ENCODE results near the gene EXOC3L4.

Gene EXOC3L4

DNA sequence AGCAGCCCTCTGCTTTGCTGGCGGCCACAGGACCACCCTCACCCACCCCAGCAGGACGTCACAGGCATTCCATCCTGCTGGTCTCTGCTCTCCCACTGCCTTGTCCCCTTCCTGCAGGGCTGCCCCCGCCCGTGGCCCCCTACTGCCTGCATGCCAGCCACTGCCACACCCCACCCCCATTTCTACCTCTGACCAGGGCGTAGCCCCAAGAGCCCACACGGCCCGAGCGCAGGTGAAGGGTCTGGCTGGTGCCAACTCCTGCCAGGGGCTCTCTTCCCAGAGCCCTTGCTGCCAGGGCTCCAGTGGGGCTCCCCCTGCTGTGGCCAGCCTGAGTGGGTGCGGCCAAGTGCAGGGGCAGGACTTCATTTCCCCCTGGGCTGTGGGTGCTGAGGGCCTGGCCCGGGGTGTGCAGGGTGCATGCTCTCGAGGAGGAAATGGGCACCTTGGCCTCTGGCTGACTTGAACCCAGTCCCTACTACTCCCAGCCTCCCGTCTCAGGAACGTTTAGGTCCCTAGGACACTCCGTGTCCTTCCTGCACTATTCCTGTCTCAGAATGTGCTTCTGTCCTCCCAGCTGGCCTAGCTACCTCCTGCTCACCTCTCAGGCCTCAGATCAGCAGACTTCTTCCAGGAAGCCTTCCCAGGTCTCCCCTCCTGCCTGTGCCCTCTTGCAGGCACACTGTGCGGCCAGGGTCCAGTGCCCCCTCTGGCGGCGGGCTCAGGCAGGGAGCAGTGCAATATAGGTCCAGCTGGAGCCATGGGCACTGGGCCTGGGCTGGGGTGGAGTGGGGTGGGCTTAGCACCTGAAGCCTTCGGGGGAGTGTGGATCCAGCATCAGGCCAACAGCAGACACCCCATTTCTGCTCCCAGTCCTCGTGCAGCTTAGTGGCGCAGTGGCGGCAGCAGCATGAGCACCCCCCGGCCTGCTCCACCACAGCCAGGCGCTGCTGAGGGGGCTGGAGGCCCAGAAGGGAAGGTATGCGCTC is 9.1 kb upstream of the EXOC3L4 start:
- TF ChIP-seq TAF1 (IDR thresholded peaks at IDR 0.05; ENCODE audit: borderline replicate concordance, insufficient read depth, low read length) (no peak), SIN3A (IDR thresholded peaks at IDR 0.05; ENCODE audit: borderline replicate concordance, insufficient read depth, low read length) (no peak), POLR2AphosphoS5 (IDR thresholded peaks at IDR 0.05; ENCODE audit: low read depth, low read length) (no peak), FOXP2 (optimal IDR thresholded peaks at IDR 0.05; ENCODE audit: borderline replicate concordance, extremely low read depth, extremely low read length, insufficient read depth) (no peak)
- TF ChIP-seq, protein P1, sequence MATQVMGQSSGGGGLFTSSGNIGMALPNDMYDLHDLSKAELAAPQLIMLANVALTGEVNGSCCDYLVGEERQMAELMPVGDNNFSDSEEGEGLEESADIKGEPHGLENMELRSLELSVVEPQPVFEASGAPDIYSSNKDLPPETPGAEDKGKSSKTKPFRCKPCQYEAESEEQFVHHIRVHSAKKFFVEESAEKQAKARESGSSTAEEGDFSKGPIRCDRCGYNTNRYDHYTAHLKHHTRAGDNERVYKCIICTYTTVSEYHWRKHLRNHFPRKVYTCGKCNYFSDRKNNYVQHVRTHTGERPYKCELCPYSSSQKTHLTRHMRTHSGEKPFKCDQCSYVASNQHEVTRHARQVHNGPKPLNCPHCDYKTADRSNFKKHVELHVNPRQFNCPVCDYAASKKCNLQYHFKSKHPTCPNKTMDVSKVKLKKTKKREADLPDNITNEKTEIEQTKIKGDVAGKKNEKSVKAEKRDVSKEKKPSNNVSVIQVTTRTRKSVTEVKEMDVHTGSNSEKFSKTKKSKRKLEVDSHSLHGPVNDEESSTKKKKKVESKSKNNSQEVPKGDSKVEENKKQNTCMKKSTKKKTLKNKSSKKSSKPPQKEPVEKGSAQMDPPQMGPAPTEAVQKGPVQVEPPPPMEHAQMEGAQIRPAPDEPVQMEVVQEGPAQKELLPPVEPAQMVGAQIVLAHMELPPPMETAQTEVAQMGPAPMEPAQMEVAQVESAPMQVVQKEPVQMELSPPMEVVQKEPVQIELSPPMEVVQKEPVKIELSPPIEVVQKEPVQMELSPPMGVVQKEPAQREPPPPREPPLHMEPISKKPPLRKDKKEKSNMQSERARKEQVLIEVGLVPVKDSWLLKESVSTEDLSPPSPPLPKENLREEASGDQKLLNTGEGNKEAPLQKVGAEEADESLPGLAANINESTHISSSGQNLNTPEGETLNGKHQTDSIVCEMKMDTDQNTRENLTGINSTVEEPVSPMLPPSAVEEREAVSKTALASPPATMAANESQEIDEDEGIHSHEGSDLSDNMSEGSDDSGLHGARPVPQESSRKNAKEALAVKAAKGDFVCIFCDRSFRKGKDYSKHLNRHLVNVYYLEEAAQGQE (IDR thresholded peaks at IDR 0.05; ENCODE audit: insufficient read depth in 1 of 2, low read depth in 2 of 2, low read length in 2 of 2), result no peak

DNA sequence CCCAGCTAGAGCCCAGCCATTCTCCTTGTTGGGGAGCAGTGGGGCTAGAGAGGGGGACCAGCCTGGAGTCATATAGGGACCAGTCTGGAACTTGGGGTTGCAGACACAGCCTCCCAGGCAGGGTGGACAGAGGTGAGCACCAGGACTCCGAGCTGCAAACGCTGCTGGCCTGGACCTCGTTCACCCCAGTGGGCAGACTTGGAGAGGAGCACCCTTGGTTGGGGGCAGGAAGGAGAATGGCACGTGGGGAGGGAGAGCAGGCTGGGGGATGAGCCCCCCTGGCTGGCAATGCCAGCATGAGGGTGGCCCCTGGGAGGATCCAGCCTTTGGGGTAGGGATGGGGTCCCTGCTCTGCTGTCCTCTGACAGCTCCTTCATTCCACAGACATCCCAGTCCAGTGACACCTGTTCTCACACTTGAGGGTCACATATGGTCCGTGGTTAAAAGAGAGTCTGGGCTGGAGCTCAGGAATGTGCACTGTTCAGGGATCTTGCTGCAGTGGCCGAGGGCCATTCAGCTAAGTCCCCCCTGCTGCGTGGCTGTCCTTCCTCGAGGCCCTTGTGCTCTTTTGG is 7.7 kb upstream of the EXOC3L4 start:
- TF ChIP-seq FOXP2 (optimal IDR thresholded peaks at IDR 0.05; ENCODE audit: borderline replicate concordance, extremely low read depth, extremely low read length, insufficient read depth) (no peak), POLR2AphosphoS5 (IDR thresholded peaks at IDR 0.05; ENCODE audit: low read depth, low read length) (no peak), SIN3A (IDR thresholded peaks at IDR 0.05; ENCODE audit: borderline replicate concordance, insufficient read depth, low read length) (no peak), TAF1 (IDR thresholded peaks at IDR 0.05; ENCODE audit: borderline replicate concordance, insufficient read depth, low read length) (no peak)
- TF ChIP-seq, protein P1 (IDR thresholded peaks at IDR 0.05; ENCODE audit: insufficient read depth in 1 of 2, low read depth in 2 of 2, low read length in 2 of 2), result no peak

DNA sequence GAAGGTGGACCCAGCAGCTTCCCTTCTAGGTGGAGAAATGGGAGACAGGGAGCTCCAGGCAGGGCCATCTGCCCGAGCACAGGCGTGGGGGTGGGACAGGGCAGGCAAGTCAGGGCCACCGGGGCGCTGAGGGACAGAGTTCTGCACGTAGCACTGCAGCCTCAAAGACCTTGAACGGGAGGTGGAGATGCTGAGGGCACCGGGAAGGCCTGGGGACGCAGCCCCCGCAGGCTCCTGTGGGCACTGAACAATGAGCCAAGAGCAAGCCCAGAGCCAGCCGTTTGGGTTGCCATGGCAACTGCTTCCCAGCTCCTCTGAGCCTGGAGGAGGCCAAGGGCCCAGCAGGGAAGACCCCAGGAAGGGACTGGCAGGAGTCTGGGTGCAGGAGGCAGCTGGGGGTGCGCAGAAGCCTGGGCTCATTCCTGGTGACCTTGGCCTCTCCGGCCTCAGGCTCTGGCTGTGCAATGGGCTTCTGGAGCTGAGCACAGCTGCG is 7.1 kb upstream of the EXOC3L4 start:
- TF ChIP-seq SIN3A (IDR thresholded peaks at IDR 0.05; ENCODE audit: borderline replicate concordance, insufficient read depth, low read length) (no peak), TAF1 (IDR thresholded peaks at IDR 0.05; ENCODE audit: borderline replicate concordance, insufficient read depth, low read length) (no peak), POLR2AphosphoS5 (IDR thresholded peaks at IDR 0.05; ENCODE audit: low read depth, low read length) (no peak), FOXP2 (optimal IDR thresholded peaks at IDR 0.05; ENCODE audit: borderline replicate concordance, extremely low read depth, extremely low read length, insufficient read depth) (no peak)
- TF ChIP-seq, protein P1 (IDR thresholded peaks at IDR 0.05; ENCODE audit: insufficient read depth in 1 of 2, low read depth in 2 of 2, low read length in 2 of 2), result no peak

DNA sequence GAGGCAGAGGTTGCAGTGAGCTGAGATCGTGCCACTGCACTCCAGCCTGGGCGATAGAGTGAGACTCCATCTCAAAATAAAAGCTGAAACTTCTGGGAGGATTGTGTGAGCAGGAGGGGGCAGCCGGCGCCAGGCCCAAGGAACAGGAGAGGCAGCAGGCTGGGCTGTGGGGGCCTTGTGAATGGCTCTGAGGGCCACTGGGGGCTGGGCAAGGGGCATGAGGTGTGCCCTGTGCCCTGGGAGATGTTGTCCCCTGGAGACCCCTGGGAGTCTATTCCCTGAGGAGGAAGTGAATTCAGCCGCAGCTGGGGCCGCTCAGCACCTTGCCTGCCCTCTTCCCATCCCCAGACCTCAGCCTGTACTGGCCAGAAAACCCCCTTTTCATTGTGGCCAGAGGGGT is 5.6 kb upstream of the EXOC3L4 start:
- no peak for TF ChIP-seq POLR2AphosphoS5 (IDR thresholded peaks at IDR 0.05; ENCODE audit: low read depth, low read length)
- TF ChIP-seq, protein P1 (IDR thresholded peaks at IDR 0.05; ENCODE audit: insufficient read depth in 1 of 2, low read depth in 2 of 2, low read length in 2 of 2), result no peak
- no peak for TF ChIP-seq FOXP2 (optimal IDR thresholded peaks at IDR 0.05; ENCODE audit: borderline replicate concordance, extremely low read depth, extremely low read length, insufficient read depth)
- no peak for TF ChIP-seq SIN3A (IDR thresholded peaks at IDR 0.05; ENCODE audit: borderline replicate concordance, insufficient read depth, low read length)
- TF ChIP-seq TAF1 (IDR thresholded peaks at IDR 0.05; ENCODE audit: borderline replicate concordance, insufficient read depth, low read length), result no peak
